Esophagus muscularis mucosa (tissue), 4 donors: ENCODE results near the gene SREBF1. TPM values are rescaled to one million over a fixed set of nuclear protein-coding genes. Genes with fewer than 3 reads are reported as not detected.

Experiments
- DNase-seq: peaks from one replicate; pipeline ENCODE4 v3.0.0-alpha.2; 2017; ENCODE audit errors: extremely low spot score
- H3K27ac ChIP-seq, 4 donors: fragments of 200-600 bp; sonication (generic); replicated peaks in 1 of 4; 1 replicate in 3 of 4; 2 replicates in 1 of 4; pipeline ENCODE4 v1.5.1; 2016 to 2019; ENCODE audit warnings: mild to moderate bottlenecking in 1 of 4
- H3K27me3 ChIP-seq, 4 donors: fragments of 200-600 bp; sonication (generic); one replicate each; pipeline versions ENCODE4 v1.5.1 to v1.6.0; 2016 to 2019
- H3K36me3 ChIP-seq, 4 donors: fragments of 200-600 bp; sonication (generic); one replicate each; pipeline ENCODE4 v1.5.1; 2016 to 2019
- H3K4me1 ChIP-seq, 4 donors: fragments of 200-600 bp; sonication (generic); one replicate each; pipeline ENCODE4 v1.5.1; 2016 to 2019
- H3K4me3 ChIP-seq, 4 donors: fragments of 200-600 bp; sonication (generic); 1 replicate in 2 of 4; 2 replicates in 2 of 4; pipeline ENCODE4 v1.5.1; 2016 to 2019; ENCODE audit warnings: mild to moderate bottlenecking in 4 of 4, moderate library complexity in 1 of 4
- H3K9me3 ChIP-seq, 4 donors: fragments of 200-600 bp; sonication (generic); 1 replicate in 3 of 4; 2 replicates in 1 of 4; pipeline ENCODE4 v1.5.1; 2016 to 2019
- EP300 ChIP-seq: sonication (generic); formaldehyde crosslinking; IDR thresholded peaks from one replicate; pipeline ENCODE4 v1.6.1; 2017; ENCODE audit warnings: antibody characterized with exemption
- POLR2A ChIP-seq: fragments of 450-650 bp; IDR thresholded peaks from one replicate; pipeline ENCODE4 v1.6.1; 2017; ENCODE audit warnings: antibody characterized with exemption, moderate library complexity, mild to moderate bottlenecking, low read depth
- POLR2AphosphoS5 ChIP-seq, 2 donors: sonication (generic); formaldehyde crosslinking; IDR thresholded peaks; one replicate each; pipeline ENCODE4 v1.6.1; 2017; ENCODE audit warnings: antibody characterized with exemption in 2 of 2
- WGBS: methylation state at CpG from one replicate; pipeline ENCODE4 v1.1.5; 2018; 5-methylcytosine and 5-hydroxymethylcytosine counted together
- intact Hi-C: fragments of 100-400 bp; cut with DNase I; formaldehyde crosslinking; loops from one replicate; pipeline ENCODE4 v1.15.1; 2023
- total RNA-seq, 4 donors: library from RNA; depleted of rRNA; stranded (reverse); fragments of >200 nt; gene quantifications; one replicate each; pipeline versions ENCODE4 v1.1.0 to v1.2.1, GENCODE V29; 2016
- TF ChIP-seq, protein P1 (sequence below), 3 experiments: fragments of 200-600 bp in 2 of 3; fragments of 450-650 bp in 1 of 3; sonication (generic) in 2 of 3; IDR thresholded peaks; one replicate each; pipeline ENCODE4 v1.5.1; 2017 to 2019; ENCODE audit warnings: antibody characterized with exemption in 3 of 3, mild to moderate bottlenecking in 2 of 3, moderate library complexity in 1 of 3

Gene SREBF1
- total RNA-seq, 4 donors from 2014 or later, result 28.1 to 62.6 (median 39.7) TPM

GRCh38 chr17:17812211-17813054 is 24.4 kb downstream of the SREBF1 start:
- Histone ChIP-seq H3K27ac (peak overlapping the region; percentile 35 to 83 (median 52)), H3K36me3 (peaks cover 24 to 63% (median 48%) of the 10 kb centered on the region in 4 donors), H3K9me3 (no peaks in the 10 kb centered on the region), H3K27me3 (no peaks in the 10 kb centered on the region), H3K4me1 (peaks cover 49 to 86% (median 70%) of the 10 kb centered on the region in 4 donors), H3K4me3 (no peak overlapping the region)
- TF ChIP-seq EP300 (no peak), POLR2AphosphoS5 (IDR thresholded peaks at IDR 0.05) (peak; percentile 45 to 56)
- TF ChIP-seq, protein P1, sequence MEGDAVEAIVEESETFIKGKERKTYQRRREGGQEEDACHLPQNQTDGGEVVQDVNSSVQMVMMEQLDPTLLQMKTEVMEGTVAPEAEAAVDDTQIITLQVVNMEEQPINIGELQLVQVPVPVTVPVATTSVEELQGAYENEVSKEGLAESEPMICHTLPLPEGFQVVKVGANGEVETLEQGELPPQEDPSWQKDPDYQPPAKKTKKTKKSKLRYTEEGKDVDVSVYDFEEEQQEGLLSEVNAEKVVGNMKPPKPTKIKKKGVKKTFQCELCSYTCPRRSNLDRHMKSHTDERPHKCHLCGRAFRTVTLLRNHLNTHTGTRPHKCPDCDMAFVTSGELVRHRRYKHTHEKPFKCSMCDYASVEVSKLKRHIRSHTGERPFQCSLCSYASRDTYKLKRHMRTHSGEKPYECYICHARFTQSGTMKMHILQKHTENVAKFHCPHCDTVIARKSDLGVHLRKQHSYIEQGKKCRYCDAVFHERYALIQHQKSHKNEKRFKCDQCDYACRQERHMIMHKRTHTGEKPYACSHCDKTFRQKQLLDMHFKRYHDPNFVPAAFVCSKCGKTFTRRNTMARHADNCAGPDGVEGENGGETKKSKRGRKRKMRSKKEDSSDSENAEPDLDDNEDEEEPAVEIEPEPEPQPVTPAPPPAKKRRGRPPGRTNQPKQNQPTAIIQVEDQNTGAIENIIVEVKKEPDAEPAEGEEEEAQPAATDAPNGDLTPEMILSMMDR (IDR thresholded peaks at IDR 0.05), result peak in 2 of 3 experiments; percentile 99 to 100
- WGBS, result 62% methylated on average over 20 of the region's 59 CpGs
- intact Hi-C loops, result loop anchor here (1.0 to 5.0 kb wide), 3 partner anchors 48 to 220 kb away; no protein-coding TSS in a partner anchor
- peak; percentile 97 for DNase-seq

DNA sequence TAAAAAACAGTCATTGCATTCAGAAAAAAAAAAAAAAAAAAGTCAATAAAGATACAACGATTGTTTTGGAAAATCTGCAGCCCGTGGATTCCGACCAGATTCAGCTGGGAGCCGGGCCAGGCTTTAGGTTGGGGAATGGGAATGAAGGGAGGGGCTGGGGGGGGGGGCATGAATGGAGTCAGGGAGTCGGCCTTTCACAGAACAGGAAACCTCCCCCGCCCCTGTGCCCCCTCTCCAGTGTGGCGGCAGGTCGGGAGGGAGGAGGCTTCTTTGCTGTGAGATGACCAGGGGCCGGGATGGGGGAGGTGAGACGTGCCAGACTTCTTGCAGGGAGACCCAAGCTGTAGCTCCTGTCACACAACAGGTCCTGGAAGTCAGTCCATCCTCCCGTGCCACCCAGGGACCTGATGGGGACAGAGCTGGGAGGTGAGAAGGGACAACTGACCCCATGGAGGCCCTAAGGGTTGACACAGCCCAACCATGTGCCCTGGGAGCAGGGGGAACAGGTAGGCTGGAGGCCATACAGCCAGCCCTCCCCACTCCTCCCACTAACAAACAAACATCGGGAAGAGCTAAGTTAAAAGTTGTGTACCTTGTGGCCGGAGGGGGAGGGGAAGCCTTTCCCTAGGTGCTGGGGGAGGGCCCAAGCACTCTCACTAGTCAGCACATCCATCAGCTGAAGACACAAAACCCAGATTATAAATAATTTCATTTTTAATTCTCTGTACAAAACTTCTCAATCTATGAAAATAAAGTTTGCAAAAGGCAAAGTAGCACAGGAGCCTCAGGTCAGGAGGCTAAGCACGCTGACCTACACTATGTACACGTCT is 25.2 kb downstream of the SREBF1 start:
- TF ChIP-seq POLR2AphosphoS5 (IDR thresholded peaks at IDR 0.05), result no peak
- no peak for TF ChIP-seq POLR2A
- TF ChIP-seq, protein P1 (IDR thresholded peaks at IDR 0.05), result no peak
- TF ChIP-seq EP300, result no peak
- Histone ChIP-seq H3K9me3 (no peaks in the 10 kb centered on the region), H3K4me3 (no peak overlapping the region), H3K27ac (peak overlapping the region; percentile 35 to 83 (median 52)), H3K27me3 (no peaks in the 10 kb centered on the region), H3K4me1 (peaks cover 52 to 84% (median 67%) of the 10 kb centered on the region in 4 donors), H3K36me3 (peaks cover 15 to 58% (median 41%) of the 10 kb centered on the region in 4 donors)
- intact Hi-C loops, result loop anchor here (1.0 to 5.0 kb wide), 3 partner anchors 49 to 221 kb away; no protein-coding TSS in a partner anchor
- WGBS, result 33% methylated on average over 13 of the region's 15 CpGs
- no peak for DNase-seq

GRCh38 chr17:17810895-17811248 is 25.9 kb downstream of the SREBF1 start:
- Histone ChIP-seq H3K27ac (peak overlapping the region in 3 of 4 donors; percentile 72 to 83 (median 75)), H3K36me3 (peaks cover 15 to 54% (median 41%) of the 10 kb centered on the region in 4 donors), H3K4me3 (peak overlapping the region in 2 of 4 donors; percentile 39 to 46), H3K9me3 (no peaks in the 10 kb centered on the region), H3K4me1 (peaks cover 53 to 80% (median 66%) of the 10 kb centered on the region in 4 donors), H3K27me3 (no peaks in the 10 kb centered on the region)
- WGBS, result 74% methylated on average over 11 of the region's 27 CpGs
- intact Hi-C loops, result loop anchor here (5.0 kb wide), 2 partner anchors 111 to 221 kb away; no protein-coding TSS in a partner anchor
- DNase-seq, result no peak
- TF ChIP-seq EP300 (no peak), POLR2AphosphoS5 (IDR thresholded peaks at IDR 0.05) (no peak), POLR2A (no peak)
- TF ChIP-seq, protein P1 (IDR thresholded peaks at IDR 0.05), result no peak

- peaks cover 15 to 54% (median 44%) of the 10 kb centered on the region in 4 donors for H3K36me3 ChIP-seq
- TF ChIP-seq, protein P1 (IDR thresholded peaks at IDR 0.05), result no peak
- TF ChIP-seq POLR2A (no peak), EP300 (no peak), POLR2AphosphoS5 (IDR thresholded peaks at IDR 0.05) (peak; percentile 4 to 39)
- 47% methylated on average over 49 of the region's 68 CpGs for WGBS
- peak overlapping the region; percentile 72 to 83 (median 76) for H3K27ac ChIP-seq
- intact Hi-C loops, result loop anchor here (5.0 kb wide), 2 partner anchors 112 to 222 kb away; no protein-coding TSS in a partner anchor
- H3K27me3 ChIP-seq, result no peaks in the 10 kb centered on the region
- DNase-seq, result no peak
- peaks cover 52 to 74% (median 60%) of the 10 kb centered on the region in 4 donors for H3K4me1 ChIP-seq
- H3K9me3 ChIP-seq, result no peaks in the 10 kb centered on the region
- H3K4me3 ChIP-seq, result peak overlapping the region; percentile 39 to 52 (median 44)
Measured at GRCh38 chr17:17810084-17810894, 26.5 kb downstream of the SREBF1 start.
